GM12872 (cell line): ENCODE results near the gene SH3PXD2A.

Experiments
- TF ChIP-seq, protein P1 (sequence below): IDR thresholded peaks from 3 replicates; pipeline ENCODE4 v1.5.1; 2011; ENCODE audit warnings: low read depth, mild to moderate bottlenecking, low read length, moderate library complexity; ENCODE audit not compliant: insufficient read depth

The SH3PXD2A gene

DNA sequence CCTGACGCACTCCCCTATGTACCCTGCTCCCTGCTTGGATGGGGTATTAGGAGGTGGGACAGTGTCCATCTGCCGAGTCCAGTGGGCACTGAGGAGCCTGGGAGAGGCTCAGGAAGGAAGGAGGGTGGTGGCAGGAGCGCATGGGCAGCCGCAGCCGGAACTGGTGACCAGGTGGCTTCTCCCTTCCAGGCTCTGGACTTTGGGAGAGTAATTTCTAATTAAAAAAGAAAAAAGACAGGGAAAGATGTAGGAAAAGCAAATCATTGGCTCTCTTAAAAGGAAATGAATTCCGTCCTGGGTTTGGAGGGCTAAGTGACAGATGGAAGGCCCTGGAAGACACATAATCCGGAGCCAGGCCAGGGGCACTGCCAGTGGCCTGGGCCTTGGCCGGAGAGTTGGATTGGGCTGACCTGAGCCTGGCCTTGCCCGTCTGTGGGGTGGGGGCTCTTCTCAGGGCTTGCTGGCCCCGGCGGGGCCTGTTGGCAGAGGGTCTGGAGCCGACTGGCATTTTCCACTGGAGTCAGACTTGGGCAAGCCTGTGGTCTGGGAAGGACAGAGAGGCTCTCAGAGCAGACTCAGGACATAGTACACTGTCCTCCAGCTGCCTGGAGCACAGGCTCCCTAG is 298.9 kb downstream of the SH3PXD2A start:
- TF ChIP-seq, protein P1, sequence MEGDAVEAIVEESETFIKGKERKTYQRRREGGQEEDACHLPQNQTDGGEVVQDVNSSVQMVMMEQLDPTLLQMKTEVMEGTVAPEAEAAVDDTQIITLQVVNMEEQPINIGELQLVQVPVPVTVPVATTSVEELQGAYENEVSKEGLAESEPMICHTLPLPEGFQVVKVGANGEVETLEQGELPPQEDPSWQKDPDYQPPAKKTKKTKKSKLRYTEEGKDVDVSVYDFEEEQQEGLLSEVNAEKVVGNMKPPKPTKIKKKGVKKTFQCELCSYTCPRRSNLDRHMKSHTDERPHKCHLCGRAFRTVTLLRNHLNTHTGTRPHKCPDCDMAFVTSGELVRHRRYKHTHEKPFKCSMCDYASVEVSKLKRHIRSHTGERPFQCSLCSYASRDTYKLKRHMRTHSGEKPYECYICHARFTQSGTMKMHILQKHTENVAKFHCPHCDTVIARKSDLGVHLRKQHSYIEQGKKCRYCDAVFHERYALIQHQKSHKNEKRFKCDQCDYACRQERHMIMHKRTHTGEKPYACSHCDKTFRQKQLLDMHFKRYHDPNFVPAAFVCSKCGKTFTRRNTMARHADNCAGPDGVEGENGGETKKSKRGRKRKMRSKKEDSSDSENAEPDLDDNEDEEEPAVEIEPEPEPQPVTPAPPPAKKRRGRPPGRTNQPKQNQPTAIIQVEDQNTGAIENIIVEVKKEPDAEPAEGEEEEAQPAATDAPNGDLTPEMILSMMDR = no peak

DNA sequence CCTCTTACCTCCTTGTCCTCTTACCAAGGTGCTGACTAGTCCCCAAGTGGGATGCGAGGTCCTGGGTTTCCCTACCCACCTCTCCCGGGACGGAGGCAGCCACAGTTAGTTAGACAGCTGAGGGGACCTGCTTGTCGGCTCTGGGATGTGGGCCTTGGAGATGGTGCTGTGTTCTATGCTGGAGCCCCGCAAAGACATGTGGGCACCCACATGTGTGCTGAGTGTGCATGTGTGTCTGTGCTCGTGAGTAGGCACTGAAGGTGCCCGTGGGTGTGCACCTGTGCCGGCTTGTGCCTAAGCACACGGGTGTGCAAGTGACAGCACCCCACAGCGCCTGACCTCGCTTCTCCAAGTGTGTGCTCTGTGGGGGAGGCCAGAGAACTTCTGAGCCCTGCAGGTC is 299.7 kb downstream of the SH3PXD2A start:
- TF ChIP-seq, protein P1 = no peak

DNA sequence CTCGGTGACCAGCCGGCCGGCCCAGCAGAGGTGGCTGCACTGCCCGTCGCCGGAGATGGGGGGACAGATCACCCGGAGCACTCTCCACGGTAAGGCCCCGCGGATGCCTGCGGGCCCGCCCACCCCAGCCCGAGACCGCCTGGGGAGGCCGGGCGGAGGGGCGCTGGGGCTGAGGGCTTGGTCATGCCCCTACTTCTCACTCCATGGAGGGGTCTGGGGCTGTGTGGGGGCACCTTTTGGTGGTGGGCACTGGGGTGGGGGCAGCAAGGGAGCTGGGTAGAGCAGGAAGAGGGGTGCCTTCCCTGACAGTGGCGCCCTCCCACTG is 300.1 kb downstream of the SH3PXD2A start:
- TF ChIP-seq, protein P1 = no peak

DNA sequence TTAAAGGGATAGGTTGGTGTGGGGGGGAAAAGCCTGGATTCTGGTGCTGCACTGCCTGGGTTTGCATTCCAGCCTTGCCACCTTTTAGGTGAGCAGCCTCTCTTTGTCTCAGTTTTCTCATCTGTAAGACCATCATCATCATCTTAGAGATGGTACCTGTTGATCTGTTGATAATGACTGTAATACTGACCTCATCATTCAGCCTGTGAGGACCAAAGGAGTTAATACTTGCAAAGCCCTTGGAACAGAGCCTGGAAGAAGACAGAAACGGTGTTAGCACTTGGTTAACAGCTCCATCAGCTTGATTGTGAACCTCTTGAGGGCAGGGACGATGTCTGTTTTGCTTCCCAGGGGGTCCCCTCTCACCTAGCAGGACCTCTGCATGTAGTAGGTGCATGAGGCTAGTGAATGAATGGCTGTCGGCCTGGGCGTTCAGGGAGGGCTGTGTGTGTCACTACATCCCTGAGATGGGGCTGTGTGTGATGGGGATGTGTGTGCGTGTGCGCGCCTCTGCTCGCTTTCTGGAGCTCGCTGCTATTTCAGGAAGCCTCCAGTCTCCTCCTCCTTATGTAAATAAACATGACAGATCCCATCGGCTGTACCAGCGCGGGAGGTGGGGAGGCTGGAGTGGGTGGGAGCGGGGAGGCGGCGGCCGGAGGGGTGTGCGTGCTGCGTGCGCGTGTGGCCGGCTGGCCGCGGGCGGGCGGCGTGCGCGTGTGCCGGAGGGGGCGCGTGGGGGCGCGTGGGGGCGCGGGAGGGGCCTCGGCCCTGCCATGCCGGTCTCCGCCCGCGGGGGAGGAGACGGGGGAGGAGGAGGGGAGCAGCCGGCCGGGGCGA is 300.7 kb downstream of the SH3PXD2A start:
- TF ChIP-seq, protein P1 = no peak

DNA sequence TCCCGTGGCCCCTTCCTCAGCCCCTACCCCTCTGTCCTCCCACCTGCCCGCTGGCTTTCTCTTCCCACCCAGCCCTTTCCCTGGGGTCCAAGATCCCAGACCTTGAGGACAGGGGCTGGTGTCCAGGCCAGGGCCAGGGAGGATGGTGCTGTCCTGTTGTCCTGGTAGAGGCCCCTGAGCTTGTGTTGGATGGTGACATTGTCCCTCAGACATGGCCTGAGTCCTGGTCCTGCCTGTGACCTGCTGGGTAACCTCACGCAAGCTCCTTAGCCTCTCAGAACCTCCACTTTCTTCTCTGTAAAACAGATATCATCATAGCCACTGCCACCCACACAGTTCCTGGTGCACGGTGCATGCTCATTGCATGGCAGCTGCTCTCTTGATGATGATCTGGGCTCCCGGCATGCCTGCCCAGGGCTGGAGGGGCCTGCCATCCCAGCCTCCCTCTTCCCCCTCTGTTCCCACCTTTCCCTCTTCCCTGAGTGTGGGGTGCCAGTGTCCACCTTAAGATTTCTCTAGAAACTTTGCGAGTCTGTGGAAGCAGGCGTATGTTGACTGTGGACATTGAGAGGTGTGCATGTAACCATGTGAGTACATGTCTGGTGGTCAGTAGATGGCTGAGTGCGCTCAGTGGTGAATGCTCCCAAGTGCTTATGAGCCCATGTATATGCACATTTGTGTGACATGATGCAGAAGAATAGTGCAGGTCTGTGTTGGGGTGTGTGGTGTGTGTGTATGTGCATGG is 301.5 kb downstream of the SH3PXD2A start:
- TF ChIP-seq, protein P1 = no peak

DNA sequence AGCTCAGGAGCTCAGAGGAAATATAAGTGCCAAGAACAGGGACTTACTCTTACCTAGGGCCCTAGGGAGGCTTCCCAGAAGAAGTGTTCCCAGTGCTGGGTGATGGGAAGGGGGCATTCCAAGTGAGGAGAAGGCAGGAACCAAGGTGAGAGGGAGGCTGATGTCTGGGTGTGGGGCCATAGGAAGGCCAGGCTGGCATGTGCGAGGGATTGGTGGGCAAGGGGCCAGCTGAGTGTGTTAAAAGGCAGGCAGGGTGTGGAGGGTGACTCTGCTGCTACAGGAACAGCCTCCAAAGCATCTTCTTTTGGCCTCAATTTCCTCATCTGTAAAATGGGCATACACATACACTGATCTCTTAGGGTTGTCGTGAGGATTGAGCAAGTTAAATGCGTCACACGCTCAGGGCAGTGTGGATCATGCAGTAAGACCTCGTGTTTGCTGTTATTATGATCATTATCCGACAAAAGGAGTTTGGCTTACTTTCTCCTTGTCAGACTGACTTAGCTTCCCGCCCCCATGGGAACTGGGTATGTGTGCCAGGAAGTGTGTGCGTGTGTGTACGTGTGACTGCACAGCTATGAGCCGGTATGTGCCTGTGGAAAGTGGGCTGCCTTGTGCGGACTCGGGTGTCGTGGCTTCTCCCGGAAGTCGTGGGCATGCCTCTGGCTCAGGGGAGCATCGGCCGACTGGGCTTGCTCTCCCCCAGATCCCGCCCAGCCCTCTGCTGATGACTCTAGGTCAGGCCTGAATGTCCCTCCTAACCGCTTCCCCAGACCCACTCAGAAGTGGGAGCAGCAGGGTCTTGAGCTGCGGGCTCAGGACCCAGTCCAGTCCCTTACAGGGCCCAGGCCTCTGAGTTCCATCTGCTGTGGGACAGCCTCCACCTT is 302.3 kb downstream of the SH3PXD2A start:
- TF ChIP-seq, protein P1 = no peak
